GM18498 (cell line): ENCODE measurements around the gene TGM1.
A peak's percentile ranks its signal among the peaks of the same experiment; 100 is the strongest.

Experiments used
- ATAC-seq: cut with Tn5 transposase; IDR thresholded peaks from one replicate; pipeline ENCODE4 v1.9.1; 2021; ENCODE audit warnings: mild to moderate bottlenecking, moderate library complexity; ENCODE audit not compliant: unreplicated experiment

Gene TGM1

GRCh38 chr14:24262821-24263733, at the start of gene TGM1:
TGM1 (minus strand) TSS chr14:24263177; CDS start chr14:24262352, 825 bp downstream.
- ATAC-seq, result no peak

- ATAC-seq, result no peak
These were observed 49.0 kb upstream of the TGM1 start for GRCh38 chr14:24311837-24312615.

GRCh38 chr14:24310646-24311604, 47.9 kb upstream of the TGM1 start, which contains the start of gene LTB4R:
LTB4R (plus strand) TSS chr14:24311502; CDS start chr14:24315652, 4,150 bp downstream.
- ATAC-seq, result peak; percentile 64

GRCh38 chr14:24310265-24310645, 47.3 kb upstream of the TGM1 start:
- no peak for ATAC-seq

- ATAC-seq, result no peak
These were observed 46.7 kb upstream of the TGM1 start, which contains the start of gene LTB4R2 for GRCh38 chr14:24309538-24310264. LTB4R2 (plus strand) TSS chr14:24310140; CDS start chr14:24310665, 525 bp downstream.

GRCh38 chr14:24308342-24309124, 45.6 kb upstream of the TGM1 start:
- no peak for ATAC-seq

- peak; percentile 35 for ATAC-seq
These were observed 44.8 kb upstream of the TGM1 start, which contains the start of gene CIDEB for GRCh38 chr14:24307575-24308341. CIDEB (minus strand) TSS chr14:24307977; CDS start chr14:24307858, 119 bp downstream.

GRCh38 chr14:24307156-24307574, 44.2 kb upstream of the TGM1 start:
- no peak for ATAC-seq

GRCh38 chr14:24304019-24304387, 41.0 kb upstream of the TGM1 start:
- no peak for ATAC-seq

- no peak for ATAC-seq
These were observed 37.5 kb upstream of the TGM1 start for GRCh38 chr14:24300326-24300980.

- peak; percentile 79 for ATAC-seq
These were observed 36.5 kb upstream of the TGM1 start, which contains the start of the genes DHRS1 and NOP9 for GRCh38 chr14:24299255-24300191. DHRS1 (minus strand) TSS chr14:24299780; CDS start chr14:24299106, 674 bp downstream. NOP9 (plus strand) TSS chr14:24299850; CDS start chr14:24299955, 105 bp downstream.

GRCh38 chr14:24298892-24299254, 35.9 kb upstream of the TGM1 start:
- ATAC-seq, result no peak

- peak; percentile 14 for ATAC-seq
These were observed 34.4 kb upstream of the TGM1 start for GRCh38 chr14:24297190-24297964.

- peak; percentile 48 for ATAC-seq
These were observed 33.6 kb upstream of the TGM1 start for GRCh38 chr14:24296341-24297157.

GRCh38 chr14:24293525-24293924, 30.5 kb upstream of the TGM1 start:
- no peak for ATAC-seq
